A549 (cell line): Measurements from ENCODE around the gene KIF5A.

Experiments
- CTCF ChIP-seq: fragments of >200 bp; sonication (Bioruptor Twin); formaldehyde crosslinking; IDR thresholded peaks from 3 replicates; pipeline ENCODE4 v1.5.1; 2016
- EHMT2 ChIP-seq: fragments of 200-600 bp; sonication (generic); IDR thresholded peaks from 2 replicates; pipeline ENCODE4 v1.6.1; 2016; ENCODE audit warnings: antibody characterized with exemption, low read depth, mild to moderate bottlenecking, moderate library complexity

- no peak for TF ChIP-seq CTCF
- no peak for TF ChIP-seq EHMT2
Observed at GRCh38 chr12:57500213-57500612, 49.6 kb upstream of the KIF5A start.
